HG03439 (cell line): ENCODE results near the gene B9D1.
A peak's percentile ranks its signal among the peaks of the same experiment; 100 is the strongest.

Experiments used
- ATAC-seq: cut with Tn5 transposase; IDR thresholded peaks from one replicate; pipeline ENCODE4 v1.9.1; 2021; ENCODE audit warnings: mild to moderate bottlenecking, moderate library complexity; ENCODE audit not compliant: unreplicated experiment

The B9D1 gene

GRCh38 chr17:19377602-19378415, 15.3 kb upstream of the B9D1 start:
- peak; percentile 92 for ATAC-seq

- ATAC-seq: no peak
These were observed 14.3 kb upstream of the B9D1 start for GRCh38 chr17:19376811-19377210.

GRCh38 chr17:19375732-19376131, 13.2 kb upstream of the B9D1 start:
- ATAC-seq: no peak

GRCh38 chr17:19374136-19374535, 11.6 kb upstream of the B9D1 start:
- no peak for ATAC-seq

- ATAC-seq: no peak
These were observed 10.5 kb upstream of the B9D1 start for GRCh38 chr17:19372866-19373504.

- no peak for ATAC-seq
These were observed 9.9 kb upstream of the B9D1 start for GRCh38 chr17:19372439-19372838.

GRCh38 chr17:19372011-19372370, 9.5 kb upstream of the B9D1 start:
- no peak for ATAC-seq

- ATAC-seq: no peak
These were observed 8.9 kb upstream of the B9D1 start for GRCh38 chr17:19371259-19372010.

GRCh38 chr17:19370493-19370960, 8.0 kb upstream of the B9D1 start:
- no peak for ATAC-seq

- ATAC-seq: no peak
These were observed 7.4 kb upstream of the B9D1 start for GRCh38 chr17:19369846-19370492.

- no peak for ATAC-seq
These were observed 6.7 kb upstream of the B9D1 start for GRCh38 chr17:19369107-19369778.

GRCh38 chr17:19368229-19368628, 5.7 kb upstream of the B9D1 start:
- no peak for ATAC-seq

- no peak for ATAC-seq
These were observed 4.1 kb upstream of the B9D1 start for GRCh38 chr17:19366637-19366972.

GRCh38 chr17:19365833-19366636, 3.5 kb upstream of the B9D1 start:
- ATAC-seq: no peak

GRCh38 chr17:19365499-19365817, 2.9 kb upstream of the B9D1 start:
- no peak for ATAC-seq

GRCh38 chr17:19364699-19365498, 2.4 kb upstream of the B9D1 start:
- ATAC-seq: no peak

GRCh38 chr17:19363460-19364035, 1.0 kb upstream of the B9D1 start:
- no peak for ATAC-seq

GRCh38 chr17:19363114-19363438, 553 bp upstream of the B9D1 start:
- no peak for ATAC-seq

GRCh38 chr17:19361944-19362276, 613 bp downstream of the B9D1 start:
- no peak for ATAC-seq
